T-helper 9 cell (primary cell): ENCODE measurements around the gene ATF7.
A peak's percentile ranks its signal among the peaks of the same experiment; 100 is the strongest.
"Not testable (repeated sequence)": the region's sequence is repeated elsewhere in the genome, so short reads cannot be mapped to it uniquely, and the experiment has no call there.

Experiments
- DNase-seq: peaks from one replicate; pipeline ENCODE4 v3.0.0-alpha.2; 2020

The ATF7 gene

GRCh38 chr12:53499266-53500141 lies 126.7 kb downstream of the ATF7 start, which contains the start of gene MAP3K12:
MAP3K12 (minus strand) TSS chr12:53499458; CDS start chr12:53487391, 12,067 bp downstream.
- peak; percentile 50 for DNase-seq

GRCh38 chr12:53498235-53498630 lies 127.9 kb downstream of the ATF7 start:
- DNase-seq, result no peak

DNA sequence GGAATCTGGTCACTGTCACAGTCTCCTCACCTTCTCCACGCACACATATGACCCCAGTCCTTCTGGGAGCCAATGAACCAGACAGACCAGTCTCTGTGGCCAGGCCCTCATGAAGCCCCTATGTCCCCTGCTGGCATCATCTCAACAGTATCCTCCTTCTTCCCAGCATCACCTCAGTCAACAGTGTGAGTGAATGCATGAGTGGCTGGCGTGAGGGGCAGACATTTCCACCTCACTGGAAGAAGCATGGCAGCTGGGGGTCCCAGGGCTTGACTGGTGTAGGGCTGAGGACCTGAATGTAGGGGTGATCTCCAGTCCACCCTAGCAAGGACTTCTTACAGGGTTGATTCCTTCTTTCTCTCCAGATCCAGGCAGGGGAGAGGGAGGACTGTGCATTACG lies 128.7 kb downstream of the ATF7 start:
- no peak for DNase-seq

- DNase-seq, result no peak
These were observed 129.5 kb downstream of the ATF7 start for GRCh38 chr12:53496752-53497032.

- no peak for DNase-seq
These were observed 130.1 kb downstream of the ATF7 start for GRCh38 chr12:53495903-53496751.

DNA sequence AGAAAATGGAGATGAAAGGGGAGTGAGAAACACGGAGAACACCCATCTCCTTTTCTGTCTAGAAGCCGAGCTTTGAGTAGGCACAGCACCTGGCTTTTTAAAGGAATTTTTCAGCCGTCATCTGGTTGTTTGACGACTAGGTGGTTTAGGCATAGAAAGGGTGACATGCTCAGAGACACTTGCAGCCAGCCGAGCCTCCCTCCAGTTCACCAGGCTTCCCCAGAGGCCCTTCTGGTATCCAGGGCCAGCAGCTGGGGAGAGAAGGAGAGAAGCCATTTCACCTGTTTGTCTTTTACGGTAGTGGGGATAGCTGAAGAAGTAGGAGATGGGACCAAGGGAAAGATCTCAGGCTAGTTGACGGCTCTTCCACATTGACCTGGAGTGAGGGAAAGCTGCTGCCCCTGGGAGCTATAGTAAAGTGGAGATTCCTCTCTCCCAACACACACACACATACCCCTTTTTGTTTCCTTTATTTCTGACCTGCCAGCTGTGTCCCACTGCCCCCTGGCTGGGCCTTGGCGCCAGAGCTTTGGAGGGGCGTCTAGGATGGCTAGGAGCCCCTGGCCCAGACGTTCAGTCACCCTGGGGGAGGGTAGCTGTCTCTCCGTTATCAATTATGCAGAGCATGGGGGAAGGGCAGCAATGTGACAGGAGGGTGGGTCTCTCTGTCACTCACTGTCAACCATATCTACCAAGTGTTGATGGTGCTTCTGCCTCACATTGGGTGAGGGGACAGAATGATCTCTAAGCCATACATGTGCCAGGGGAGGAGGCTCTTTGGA lies 132.4 kb downstream of the ATF7 start:
- DNase-seq, result no peak

GRCh38 chr12:53492830-53493609 lies 133.2 kb downstream of the ATF7 start:
- DNase-seq, result peak; percentile 87

DNA sequence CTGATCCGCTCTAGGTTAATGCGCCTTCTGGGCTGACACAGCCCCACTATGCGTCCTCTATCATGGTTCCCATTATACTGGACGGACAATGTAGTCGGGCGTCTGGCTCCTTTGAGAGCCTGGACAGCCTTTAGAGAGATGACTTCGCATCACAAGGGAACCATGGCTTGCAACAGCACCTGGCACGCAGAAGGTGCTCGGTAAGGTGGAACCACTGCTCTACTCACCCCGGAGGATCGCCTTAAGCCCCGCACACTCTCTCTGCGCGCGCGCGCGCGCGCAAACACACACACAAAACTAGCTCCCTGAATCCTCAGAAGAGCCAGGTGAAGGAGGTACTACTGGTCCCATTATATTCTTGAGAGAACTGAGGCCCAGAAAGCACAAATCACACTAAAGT lies 134.0 kb downstream of the ATF7 start:
- DNase-seq, result no peak

DNA sequence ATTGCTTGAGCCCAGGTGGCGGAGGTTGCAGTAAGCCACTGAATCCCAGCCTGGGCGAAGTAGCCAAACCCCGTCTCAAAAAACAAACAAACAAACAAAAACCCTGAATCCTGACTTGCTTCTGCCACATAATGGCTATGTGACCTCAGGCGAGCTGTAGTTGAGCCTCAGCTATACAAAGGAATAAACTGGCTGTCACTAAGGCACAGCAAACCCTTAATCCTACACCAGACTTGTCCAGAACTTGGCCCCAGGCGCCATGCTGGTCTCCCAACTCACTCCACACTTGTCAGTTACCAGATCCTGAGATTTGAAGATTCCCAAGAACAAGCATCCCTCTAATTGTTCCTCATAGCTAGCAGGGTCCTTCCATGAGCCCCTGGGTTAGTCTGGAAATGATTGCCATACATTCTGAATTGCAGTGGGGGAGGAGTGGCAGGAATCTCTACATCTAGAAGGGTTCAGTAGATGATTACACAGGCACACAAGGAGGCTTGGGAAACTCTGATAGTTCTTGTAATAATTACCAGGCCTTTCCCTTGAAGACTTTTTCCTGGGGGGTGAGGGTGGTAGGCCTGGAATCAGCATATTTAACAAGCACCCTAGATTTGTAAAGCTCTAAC lies 136.8 kb downstream of the ATF7 start:
- no peak for DNase-seq

DNA sequence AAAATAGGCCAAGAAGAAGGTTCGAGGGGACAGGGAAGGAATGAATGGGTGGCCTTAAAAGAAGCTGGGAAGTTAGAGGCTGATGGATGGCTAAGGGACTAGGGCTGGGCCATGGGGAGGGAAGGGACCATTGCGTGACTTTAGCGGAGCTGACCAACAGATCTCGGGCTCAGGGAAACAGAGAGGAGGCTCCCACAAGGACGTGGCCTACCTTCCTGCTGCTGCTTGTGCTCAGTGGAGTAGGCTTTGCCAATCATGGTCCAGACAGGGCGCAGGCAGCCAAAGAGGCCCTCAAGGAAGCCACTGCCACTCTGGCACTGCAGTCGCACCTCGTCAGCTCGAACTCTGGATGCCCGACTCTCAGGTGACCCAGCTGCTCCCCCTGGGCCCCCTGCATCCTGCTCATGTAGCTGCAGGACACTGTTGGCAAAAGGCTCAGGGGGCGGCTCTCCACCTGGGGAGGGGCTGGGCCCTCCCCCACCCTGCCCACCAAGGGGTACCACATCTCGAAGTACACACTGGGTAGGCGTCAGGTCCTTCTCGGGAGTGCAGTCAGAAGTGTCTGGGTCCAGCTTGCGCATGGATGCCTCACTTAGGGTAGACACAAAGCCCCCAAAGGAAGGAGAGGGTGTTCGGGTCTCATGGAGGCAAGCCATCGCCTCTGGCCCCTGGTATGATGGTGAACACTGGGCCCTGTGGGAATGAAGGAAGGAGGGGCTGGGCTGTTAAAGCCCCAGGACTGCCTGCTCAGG lies 139.3 kb downstream of the ATF7 start:
- DNase-seq, result no peak

DNA sequence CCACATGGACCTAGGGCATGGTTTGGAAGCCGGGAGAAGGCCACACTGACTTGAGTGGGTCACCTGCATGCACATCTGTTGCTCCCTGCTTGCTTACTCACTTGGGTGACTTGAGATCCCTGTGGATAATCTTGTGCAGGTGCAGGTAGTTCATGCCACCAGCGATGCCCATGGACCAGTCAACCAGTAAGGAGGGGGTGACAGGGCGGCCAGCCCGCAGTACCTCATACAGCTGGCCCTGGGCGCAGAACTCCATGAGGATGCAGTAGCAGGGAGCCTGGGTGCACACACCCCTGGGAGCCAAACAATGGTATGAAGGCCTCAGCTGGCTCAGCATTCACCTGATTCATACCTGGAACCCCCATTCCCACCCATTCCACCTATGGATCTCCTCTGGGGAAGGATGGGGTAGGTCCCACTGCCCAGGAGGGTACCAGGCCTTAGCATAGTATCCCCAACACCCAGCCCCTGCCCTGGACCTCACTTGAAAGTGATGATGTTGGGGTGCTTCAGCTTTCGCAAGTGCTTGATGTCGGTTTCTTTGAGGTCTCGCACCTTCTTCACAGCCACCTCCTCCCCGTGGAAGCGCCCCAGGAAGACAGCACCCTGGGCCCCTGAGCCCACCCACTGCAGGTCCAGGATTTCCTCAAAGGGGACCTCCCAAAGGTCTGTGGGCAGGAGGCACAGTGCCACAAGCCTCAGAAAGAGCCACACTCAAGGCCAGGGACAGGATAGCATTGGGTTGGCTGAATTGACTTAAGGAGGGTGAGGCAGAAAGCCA lies 140.0 kb downstream of the ATF7 start:
- DNase-seq, result no peak

DNA sequence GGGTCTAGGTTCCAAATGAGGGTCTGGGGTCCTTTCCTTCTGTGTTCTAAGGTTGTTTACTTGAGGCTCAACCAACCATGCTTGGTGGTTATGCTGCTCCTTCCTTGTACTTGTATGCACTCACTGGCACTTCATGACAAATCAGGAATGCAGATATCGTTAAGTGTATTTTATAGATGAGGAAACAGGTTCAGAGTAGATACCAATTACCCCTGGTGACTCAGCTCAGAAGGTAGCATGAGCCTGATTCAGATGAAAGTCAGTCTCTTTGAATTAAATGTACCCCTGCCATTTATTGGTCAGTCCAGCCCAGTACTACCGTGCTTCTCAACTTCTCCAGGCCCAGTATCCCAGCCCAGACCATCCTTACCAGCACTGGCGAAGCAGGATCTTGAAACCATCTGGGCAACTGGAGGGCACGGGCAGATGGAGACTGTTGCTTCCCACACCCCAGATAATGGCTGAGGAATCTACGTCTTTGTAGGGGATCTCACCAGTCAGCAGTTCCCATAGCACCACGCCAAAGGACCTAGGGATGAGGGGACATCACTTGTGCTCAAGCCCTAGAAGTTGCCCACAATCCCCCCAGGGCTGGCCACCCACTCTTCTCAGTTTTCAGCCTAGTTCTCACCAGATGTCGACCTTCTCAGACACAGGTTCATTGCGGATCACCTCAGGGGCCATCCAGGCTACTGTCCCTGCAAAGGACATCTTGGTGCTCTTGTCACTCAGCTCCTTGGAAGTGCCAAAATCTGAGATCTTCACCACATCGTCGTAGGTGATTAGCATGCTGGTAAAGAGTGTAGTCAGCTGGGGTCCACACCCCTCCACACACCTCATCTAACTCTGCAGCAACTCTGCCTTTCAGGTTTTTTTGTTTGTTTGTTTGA lies 141.3 kb downstream of the ATF7 start:
- DNase-seq, result no peak

- no peak for DNase-seq
These were observed 142.2 kb downstream of the ATF7 start for GRCh38 chr12:53483979-53484377.

- no peak for DNase-seq
These were observed 142.8 kb downstream of the ATF7 start for GRCh38 chr12:53483225-53483978.

DNA sequence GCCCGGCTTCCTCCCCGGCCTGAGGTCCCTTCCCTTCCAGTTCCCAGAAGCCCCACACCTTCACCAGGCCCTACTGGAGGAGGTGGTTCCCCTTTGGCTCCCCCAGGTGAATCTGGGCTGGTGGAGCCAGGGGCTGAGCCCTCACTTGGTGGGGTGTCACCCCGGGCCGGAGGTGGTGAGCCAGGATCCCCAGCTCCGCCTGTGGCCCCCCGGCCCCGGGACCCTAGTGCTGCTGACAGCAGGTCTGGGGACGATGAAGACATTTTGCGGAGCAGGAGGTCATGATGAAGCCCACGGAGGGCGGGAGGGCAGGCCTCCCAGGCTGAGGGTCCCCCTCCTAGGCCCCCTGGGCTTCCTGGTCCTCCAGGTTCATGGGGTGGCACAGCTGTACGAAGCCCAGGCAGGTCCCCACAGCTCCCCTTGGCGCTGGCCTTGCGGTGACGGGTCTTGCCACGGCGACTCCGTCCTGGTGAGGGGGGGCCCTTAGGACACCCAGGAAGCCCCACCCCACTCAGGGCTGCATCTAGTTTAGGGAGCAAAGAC lies 143.5 kb downstream of the ATF7 start:
- no peak for DNase-seq

DNA sequence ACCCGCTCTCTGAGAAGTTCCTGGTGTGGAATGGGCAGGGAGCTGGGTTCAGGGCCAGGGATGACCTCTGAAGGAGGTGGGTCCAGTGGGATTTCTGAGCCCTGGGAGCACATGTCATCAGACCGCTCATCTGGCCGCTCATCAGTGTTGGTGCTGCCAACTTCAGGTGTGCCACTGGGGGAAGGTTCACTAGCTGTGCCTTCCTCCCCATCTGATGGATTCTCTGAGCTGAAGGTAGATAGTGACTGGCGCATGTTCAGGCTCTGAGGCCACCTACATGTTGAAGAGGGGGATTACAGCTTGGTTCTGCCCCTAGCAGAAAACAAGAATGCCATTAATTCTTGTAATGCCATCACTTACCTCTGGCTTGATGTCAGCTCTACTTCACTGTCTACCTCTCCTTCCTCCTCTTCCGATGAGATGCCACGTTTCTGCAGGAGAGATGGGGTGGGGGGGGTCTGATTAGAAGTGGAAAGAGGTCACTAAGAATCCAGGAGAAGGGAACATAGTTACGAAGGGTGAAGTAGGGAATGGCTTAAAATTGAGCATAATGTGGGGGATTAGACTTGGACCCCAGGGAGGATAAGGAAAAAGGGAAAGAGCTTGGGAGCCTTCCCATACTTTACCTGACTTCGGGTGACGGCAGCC lies 144.1 kb downstream of the ATF7 start:
- no peak for DNase-seq

- DNase-seq, result not testable (repeated sequence)
These were observed 144.7 kb downstream of the ATF7 start for GRCh38 chr12:53481458-53481857.
